ENCODE measurements around the gene LTF. TPM values are rescaled to one million over a fixed set of nuclear protein-coding genes. Genes with fewer than 3 reads are reported as not detected.
A peak's percentile ranks its signal among the peaks of the same experiment; 100 is the strongest.
"Not testable (repeated sequence)": the region's sequence is repeated elsewhere in the genome, so short reads cannot be mapped to it uniquely, and the experiment has no call there.

Gene LTF
- total RNA-seq, 1 donor from 2014 or later = not detected

GRCh38 chr3:46389306-46389705 lies 75.4 kb downstream of the LTF start:
- Mint-ChIP-seq H3K4me3 (ENCODE audit: unreplicated experiment) (no peak overlapping the region), H3K27me3 (ENCODE audit: low read depth, unreplicated experiment) (no peaks in the 10 kb centered on the region), H3K27ac (ENCODE audit: unreplicated experiment) (no peak overlapping the region), H3K9me3 (ENCODE audit: unreplicated experiment) (peaks cover 3% of the 10 kb centered on the region), H3K4me1 (ENCODE audit: low read depth, unreplicated experiment) (peaks cover 13% of the 10 kb centered on the region), H3K36me3 (ENCODE audit: low read depth, unreplicated experiment) (no peaks in the 10 kb centered on the region)
- Histone ChIP-seq H3K9ac (ENCODE audit: low read length) (no peak overlapping the region), H3K4me1 (ENCODE audit: insufficient read depth, low read length) (no peaks in the 10 kb centered on the region), H3K9me3 (ENCODE audit: insufficient read depth, low read depth, low read length) (no peaks in the 10 kb centered on the region), H3K4me2 (ENCODE audit: low read length) (no peak overlapping the region), H3K79me2 (ENCODE audit: insufficient read depth, low read length) (no peaks in the 10 kb centered on the region), H3K36me3 (ENCODE audit: insufficient read depth, low read length) (no peaks in the 10 kb centered on the region), H3K27me3 (ENCODE audit: insufficient read depth, low read length) (peaks cover 3% of the 10 kb centered on the region), H3K27ac (ENCODE audit: low read depth, low read length) (no peak overlapping the region), H2AFZ (ENCODE audit: low read depth, low read length) (no peak overlapping the region), H4K20me1 (ENCODE audit: insufficient read depth, low read length) (no peaks in the 10 kb centered on the region), H3K4me3 (ENCODE audit: insufficient read depth, low read depth, low read length) (no peak overlapping the region)
- TF ChIP-seq EZH2 (IDR thresholded peaks at IDR 0.05; ENCODE audit: insufficient read depth, low read length) = no peak
- TF ChIP-seq CTCF (IDR thresholded peaks at IDR 0.05; ENCODE audit: insufficient read depth, low read depth, low read length) = no peak
- DNase-seq (ENCODE audit: low read depth) (no peak), FAIRE-seq (no peak)

- not testable (repeated sequence) for H2AFZ ChIP-seq (ENCODE audit: low read depth, low read length); H3K9me3 Mint-ChIP-seq (ENCODE audit: unreplicated experiment); H3K4me3 Mint-ChIP-seq (ENCODE audit: unreplicated experiment); H3K4me1 ChIP-seq (ENCODE audit: insufficient read depth, low read length); H3K27me3 Mint-ChIP-seq (ENCODE audit: low read depth, unreplicated experiment); DNase-seq (ENCODE audit: low read depth); H3K27me3 ChIP-seq (ENCODE audit: insufficient read depth, low read length); FAIRE-seq; H4K20me1 ChIP-seq (ENCODE audit: insufficient read depth, low read length); H3K9ac ChIP-seq (ENCODE audit: low read length); H3K27ac Mint-ChIP-seq (ENCODE audit: unreplicated experiment); H3K79me2 ChIP-seq (ENCODE audit: insufficient read depth, low read length); H3K4me3 ChIP-seq (ENCODE audit: insufficient read depth, low read depth, low read length); H3K4me2 ChIP-seq (ENCODE audit: low read length); H3K36me3 ChIP-seq (ENCODE audit: insufficient read depth, low read length); H3K9me3 ChIP-seq (ENCODE audit: insufficient read depth, low read depth, low read length); H3K27ac ChIP-seq (ENCODE audit: low read depth, low read length); H3K36me3 Mint-ChIP-seq (ENCODE audit: low read depth, unreplicated experiment)
- peaks cover 16% of the 10 kb centered on the region for H3K4me1 Mint-ChIP-seq (ENCODE audit: low read depth, unreplicated experiment)
These were observed 75.9 kb downstream of the LTF start for GRCh38 chr3:46388847-46389246.

GRCh38 chr3:46386205-46386604 lies 78.5 kb downstream of the LTF start:
- Histone ChIP-seq H4K20me1 (ENCODE audit: insufficient read depth, low read length) (no peaks in the 10 kb centered on the region), H3K9ac (ENCODE audit: low read length) (no peak overlapping the region), H3K36me3 (ENCODE audit: insufficient read depth, low read length) (no peaks in the 10 kb centered on the region), H3K4me2 (ENCODE audit: low read length) (peak overlapping the region; percentile 27), H3K27ac (ENCODE audit: low read depth, low read length) (no peak overlapping the region), H3K4me3 (ENCODE audit: insufficient read depth, low read depth, low read length) (no peak overlapping the region), H2AFZ (ENCODE audit: low read depth, low read length) (peak overlapping the region; percentile 12), H3K79me2 (ENCODE audit: insufficient read depth, low read length) (no peaks in the 10 kb centered on the region), H3K4me1 (ENCODE audit: insufficient read depth, low read length) (no peaks in the 10 kb centered on the region), H3K27me3 (ENCODE audit: insufficient read depth, low read length) (peaks cover 7% of the 10 kb centered on the region), H3K9me3 (ENCODE audit: insufficient read depth, low read depth, low read length) (no peaks in the 10 kb centered on the region)
- Mint-ChIP-seq H3K27ac (ENCODE audit: unreplicated experiment) (peak overlapping the region; percentile 88), H3K27me3 (ENCODE audit: low read depth, unreplicated experiment) (no peaks in the 10 kb centered on the region), H3K4me1 (ENCODE audit: low read depth, unreplicated experiment) (peaks cover 16% of the 10 kb centered on the region), H3K9me3 (ENCODE audit: unreplicated experiment) (no peaks in the 10 kb centered on the region), H3K36me3 (ENCODE audit: low read depth, unreplicated experiment) (no peaks in the 10 kb centered on the region), H3K4me3 (ENCODE audit: unreplicated experiment) (no peak overlapping the region)
- FAIRE-seq (no peak), DNase-seq (ENCODE audit: low read depth) (peak; percentile 39)
- TF ChIP-seq EZH2 (IDR thresholded peaks at IDR 0.05; ENCODE audit: insufficient read depth, low read length) (no peak), CTCF (IDR thresholded peaks at IDR 0.05; ENCODE audit: insufficient read depth, low read depth, low read length) (no peak)

Other genes with a start within 250 kb of the LTF start
- not detected in 2 replicates for gene CCR3, start 222.4 kb downstream of the LTF start, total RNA-seq
- gene CCR2, start 110.8 kb downstream of the LTF start, total RNA-seq = not detected in 2 replicates
- gene CCR5, start 94.0 kb downstream of the LTF start, total RNA-seq = not detected in 2 replicates
- gene CCRL2, start 57.6 kb downstream of the LTF start, total RNA-seq = 0.17 TPM in 1 of 2 replicates, not detected in the other
- gene RTP3, start 33.1 kb upstream of the LTF start, total RNA-seq = not detected in 2 replicates
- gene LRRC2, start 101.4 kb upstream of the LTF start, total RNA-seq = 0.32 and 0.36 TPM in 2 replicates
- gene FAM240A, start 147.6 kb upstream of the LTF start, total RNA-seq = not detected in 2 replicates
- 8.5 and 13.5 TPM in 2 replicates for gene ALS2CL, start 228.8 kb upstream of the LTF start, total RNA-seq
- gene TMIE, start 236.5 kb upstream of the LTF start, total RNA-seq = 0.34 and 0.53 TPM in 2 replicates

Data from astrocyte (in vitro differentiated cells and primary cell).